K562 (cell line): ENCODE data around the gene MATN1. TPM values are rescaled to one million over a fixed set of nuclear protein-coding genes. Genes with fewer than 3 reads are reported as not detected.

Source experiments
- FOSL1 ChIP-seq: fragments of 200-800 bp; sonication (Bioruptor generic); conservative IDR thresholded peaks from 2 replicates; pipeline ENCODE4 v1.6.1; 2016; ENCODE audit warnings: missing genetic modification characterization, missing compliant biosample characterization
- FUS ChIP-seq: fragments of 200-400 bp; formaldehyde crosslinking; optimal IDR thresholded peaks from 2 replicates; pipeline ENCODE3; 2017; ENCODE audit warnings: low read depth, low read length
- TRIM28 ChIP-seq: fragments of 450-650 bp; IDR thresholded peaks from 2 replicates; pipeline ENCODE4 v1.6.1; 2017
- USF2 ChIP-seq: sonication (generic); formaldehyde crosslinking; IDR thresholded peaks from 2 replicates; pipeline ENCODE4 v1.5.0; 2020; ENCODE audit warnings: missing genetic modification reagents
- ZNF592 ChIP-seq: fragments of 450-650 bp; IDR thresholded peaks from 2 replicates; pipeline ENCODE4 v1.6.1; 2017; ENCODE audit warnings: antibody characterized with exemption, mild to moderate bottlenecking
- polyA plus RNA-seq, 8 experiments: library from polyadenylated mRNA; depleted of rRNA in 4 of 8; stranded (reverse) in 5 of 8; unstranded in 3 of 8; fragments of >200 nt; fragmentation: Nextera tagmentation in 2 of 8; fragmentation: Illumina TruSeq in 1 of 8; extraction: Ambion mirVana in 2 of 8; extraction: Trizol in 1 of 8; gene quantifications; 2 replicates each; pipeline versions ENCODE4 v1.2.1 to v1.2.3, GENCODE V29; 2011 to 2014; ENCODE audit warnings: inconsistent platforms in 1 of 8, missing spikeins in 1 of 8
- total RNA-seq, 7 experiments: library from RNA; depleted of rRNA in 6 of 7; stranded (reverse); fragments of >200 nt in 6 of 7; fragmentation: Illumina TruSeq in 2 of 7; extraction: Trizol in 2 of 7; gene quantifications; 2 replicates each; pipeline versions ENCODE4 v1.2.1 to v1.2.3, GENCODE V29; 2011 to 2021; ENCODE audit warnings: low replicate concordance in 1 of 7

The MATN1 gene
- total and polyA plus RNA-seq, 9 of the 15 experiments (the other 6 are each of a cell fraction or from before 2014, with no cell fraction given) = 0.10 to 2.3 (median 1.2) TPM

- TF ChIP-seq ZNF592 (0 out of 2 replicates have a peak, but pooled peaks have one; percentile 16), USF2 (peak; percentile 45; the same call in 1 of the 2 replicates), FUS (no peak), FOSL1 (no peak), TRIM28 (no peak)
Measured at GRCh38 chr1:30745834-30746208, 22.4 kb upstream of the MATN1 start (continued).
